ENCODE results near the gene NELL2. TPM values are rescaled to one million over a fixed set of nuclear protein-coding genes. Genes with fewer than 3 reads are reported as not detected.
"Not testable (repeated sequence)": the region's sequence is repeated elsewhere in the genome, so short reads cannot be mapped to it uniquely, and the experiment has no call there.

NELL2 gene
- total and polyA plus RNA-seq, 10 of the 15 experiments (the other 5 are each of a cell fraction or from before 2014, with no cell fraction given), result 0.27 to 2.3 (median 0.76) TPM

- H3K9me3 ChIP-seq (replicated peaks; ENCODE audit: control insufficient read depth, insufficient read depth, low read length), result no peaks in the 10 kb centered on the region
- BruUV-seq (replicated peaks), result no TSS peak
- ATAC-seq, result peak; percentile 42
- H3K4me2 ChIP-seq (ENCODE audit: control insufficient read depth, insufficient read depth), result no peak overlapping the region
- H3K79me2 ChIP-seq (ENCODE audit: control insufficient read depth, insufficient read depth, low read length), result no peaks in the 10 kb centered on the region
- TF ChIP-seq TCF3 (IDR thresholded peaks at IDR 0.05; ENCODE audit: borderline replicate concordance, insufficient read depth, low read depth, low read length) (no peak), MTA2 (IDR thresholded peaks at IDR 0.05; ENCODE audit: low read depth) (peak; percentile 47), ZNF592 (IDR thresholded peaks at IDR 0.05) (no peak), FOS (IDR thresholded peaks at IDR 0.05; ENCODE audit: borderline replicate concordance, extremely low read depth, insufficient read length) (no peak)
- TF ChIP-seq, protein P1, sequence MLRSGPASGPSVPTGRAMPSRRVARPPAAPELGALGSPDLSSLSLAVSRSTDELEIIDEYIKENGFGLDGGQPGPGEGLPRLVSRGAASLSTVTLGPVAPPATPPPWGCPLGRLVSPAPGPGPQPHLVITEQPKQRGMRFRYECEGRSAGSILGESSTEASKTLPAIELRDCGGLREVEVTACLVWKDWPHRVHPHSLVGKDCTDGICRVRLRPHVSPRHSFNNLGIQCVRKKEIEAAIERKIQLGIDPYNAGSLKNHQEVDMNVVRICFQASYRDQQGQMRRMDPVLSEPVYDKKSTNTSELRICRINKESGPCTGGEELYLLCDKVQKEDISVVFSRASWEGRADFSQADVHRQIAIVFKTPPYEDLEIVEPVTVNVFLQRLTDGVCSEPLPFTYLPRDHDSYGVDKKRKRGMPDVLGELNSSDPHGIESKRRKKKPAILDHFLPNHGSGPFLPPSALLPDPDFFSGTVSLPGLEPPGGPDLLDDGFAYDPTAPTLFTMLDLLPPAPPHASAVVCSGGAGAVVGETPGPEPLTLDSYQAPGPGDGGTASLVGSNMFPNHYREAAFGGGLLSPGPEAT (IDR thresholded peaks at IDR 0.05; ENCODE audit: low read depth), result no peak
- in situ Hi-C loops (cut with MboI), result no loop called here
- no peaks in the 10 kb centered on the region for H4K20me1 ChIP-seq (ENCODE audit: control insufficient read depth, insufficient read depth)
- ChIA-PET SMC1A (ENCODE audit: uncharacterized antibody, unreplicated experiment) (interaction anchor here (1.4 kb wide), 1 partner anchor 10 kb away, joined by 5 read pairs; no protein-coding TSS in a partner anchor), CTCF (interaction anchor here (1.0 to 1.2 kb wide), 4 partner anchors 9 to 17 kb away, joined by 4 to 5 read pairs (median 4); no protein-coding TSS in a partner anchor), RAD21 (ENCODE audit: unreplicated experiment) (interaction anchor here (0.8 kb wide), 1 partner anchor 9 kb away, joined by 3 read pairs; no protein-coding TSS in a partner anchor), POLR2A (no interaction called here)
- no peak overlapping the region for H2AFZ ChIP-seq (ENCODE audit: control insufficient read depth, low read depth, low read length)
- no peak overlapping the region for H3K4me3 ChIP-seq
- no peak for DNase-seq (ENCODE audit: low read depth, low spot score)
- H3K27me3 ChIP-seq (replicated peaks in 1 of 2; ENCODE audit: control insufficient read depth in 2 of 2, insufficient read depth in 2 of 2, low read length in 1 of 2), result no peaks in the 10 kb centered on the region
- 18% methylated on average over 3 of the region's 3 CpGs for WGBS (ENCODE audit: insufficient coverage, insufficient replicate concordance, low lambda C conversion rate, missing lambda C conversion rate)
- no peak for FAIRE-seq
- H3K27ac ChIP-seq (ENCODE audit: control insufficient read depth, insufficient read depth), result no peak overlapping the region
- no peaks in the 10 kb centered on the region for H3K4me1 ChIP-seq (ENCODE audit: control insufficient read depth, insufficient read depth, low read length)
- H3K9ac ChIP-seq (ENCODE audit: control insufficient read depth, insufficient read depth, low read length), result no peak overlapping the region
- no peaks in the 10 kb centered on the region for H3K36me3 ChIP-seq (ENCODE audit: control insufficient read depth in 2 of 2, insufficient read depth in 2 of 2, low read length in 1 of 2)
- intact Hi-C loops (cut with micrococcal nuclease; ENCODE audit: unreplicated experiment), result no loop called here
These were observed 48.2 kb downstream of the NELL2 start for GRCh38 chr12:44827832-44828438.

DNA sequence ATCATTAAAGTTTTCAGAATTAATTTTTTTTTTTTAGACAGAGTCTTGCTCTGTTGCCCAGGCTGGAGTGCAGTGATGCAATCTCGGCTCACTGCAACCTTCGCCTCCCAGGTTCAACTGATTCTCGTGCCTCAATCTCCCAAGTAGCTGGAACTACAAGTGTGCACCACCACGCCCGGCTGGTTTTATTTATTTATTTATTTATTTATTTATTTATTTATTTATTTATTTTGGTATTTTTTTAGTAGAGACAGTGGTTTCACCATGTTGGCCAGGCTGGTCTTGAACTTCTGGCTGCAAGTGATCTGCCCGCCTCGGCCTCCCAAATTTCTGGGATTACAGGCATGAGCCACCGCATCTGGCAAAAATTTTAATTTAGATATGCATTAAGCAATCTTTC lies 54.4 kb downstream of the NELL2 start:
- FAIRE-seq; BruUV-seq (replicated peaks); DNase-seq (ENCODE audit: low read depth, low spot score); H3K9me3 ChIP-seq (replicated peaks; ENCODE audit: control insufficient read depth, insufficient read depth, low read length); H3K36me3 ChIP-seq (ENCODE audit: control insufficient read depth in 2 of 2, insufficient read depth in 2 of 2, low read length in 1 of 2); RAD21 ChIA-PET (ENCODE audit: unreplicated experiment); in situ Hi-C loops (cut with MboI); H3K4me1 ChIP-seq (ENCODE audit: control insufficient read depth, insufficient read depth, low read length); H3K4me2 ChIP-seq (ENCODE audit: control insufficient read depth, insufficient read depth); H3K4me3 ChIP-seq; H3K9ac ChIP-seq (ENCODE audit: control insufficient read depth, insufficient read depth, low read length); H2AFZ ChIP-seq (ENCODE audit: control insufficient read depth, low read depth, low read length); ATAC-seq; intact Hi-C loops (cut with micrococcal nuclease; ENCODE audit: unreplicated experiment); H3K27ac ChIP-seq (ENCODE audit: control insufficient read depth, insufficient read depth); H3K27me3 ChIP-seq (replicated peaks in 1 of 2; ENCODE audit: control insufficient read depth in 2 of 2, insufficient read depth in 2 of 2, low read length in 1 of 2); H4K20me1 ChIP-seq (ENCODE audit: control insufficient read depth, insufficient read depth); H3K79me2 ChIP-seq (ENCODE audit: control insufficient read depth, insufficient read depth, low read length): not testable (repeated sequence)
- ChIA-PET POLR2A (interaction anchor here (0.7 kb wide), 1 partner anchor 375 kb away, joined by 3 read pairs; no protein-coding TSS in a partner anchor), CTCF (interaction anchor here (1.2 kb wide), 1 partner anchor 9 kb away, joined by 3 read pairs; no protein-coding TSS in a partner anchor), SMC1A (ENCODE audit: uncharacterized antibody, unreplicated experiment) (interaction anchor here (1.2 kb wide), 1 partner anchor 11 kb away, joined by 3 read pairs; no protein-coding TSS in a partner anchor)
- WGBS (ENCODE audit: insufficient coverage, insufficient replicate concordance, low lambda C conversion rate, missing lambda C conversion rate), result 71% methylated on average over 8 of the region's 8 CpGs
